HEK293 (cell line): ENCODE data around the gene SFMBT2.

Experiments used
- CTCF ChIP-seq: fragments of 450-650 bp; formaldehyde crosslinking; IDR thresholded peaks from 2 replicates; pipeline ENCODE4 v1.5.1; 2016; ENCODE audit warnings: missing biosample characterization, missing genetic modification characterization
- KLF10 ChIP-seq: fragments of 450-650 bp; IDR thresholded peaks from 2 replicates; pipeline ENCODE4 v1.5.1; 2018; ENCODE audit warnings: missing biosample characterization, mild to moderate bottlenecking, missing genetic modification characterization
- REST ChIP-seq: fragments of 450-650 bp; formaldehyde crosslinking; IDR thresholded peaks from 2 replicates; pipeline ENCODE4 v1.5.1; 2016; ENCODE audit warnings: missing biosample characterization, missing genetic modification characterization
- TSHZ1 ChIP-seq: fragments of 450-650 bp; formaldehyde crosslinking; IDR thresholded peaks from 2 replicates; pipeline ENCODE4 v1.5.1; 2016; ENCODE audit warnings: missing biosample characterization, missing genetic modification characterization, borderline replicate concordance
- YY1 ChIP-seq: fragments of 450-650 bp; formaldehyde crosslinking; IDR thresholded peaks from 2 replicates; pipeline ENCODE4 v1.5.1; 2018; ENCODE audit warnings: missing biosample characterization, missing genetic modification characterization
- ZBTB11 ChIP-seq: fragments of 450-650 bp; formaldehyde crosslinking; conservative IDR thresholded peaks from 2 replicates; pipeline ENCODE4 v1.5.1; 2016; ENCODE audit warnings: low read depth, missing biosample characterization, missing genetic modification characterization
- ZNF121 ChIP-seq: fragments of 450-650 bp; formaldehyde crosslinking; IDR thresholded peaks from 2 replicates; pipeline ENCODE4 v1.5.1; 2016; ENCODE audit warnings: missing biosample characterization, missing genetic modification characterization
- ZNF324 ChIP-seq: fragments of 450-650 bp; formaldehyde crosslinking; IDR thresholded peaks from 2 replicates; pipeline ENCODE4 v1.5.1; 2016; ENCODE audit warnings: missing biosample characterization, missing genetic modification characterization
- ZNF335 ChIP-seq: fragments of 450-650 bp; formaldehyde crosslinking; conservative IDR thresholded peaks from 2 replicates; pipeline ENCODE4 v1.5.1; 2016; ENCODE audit warnings: missing biosample characterization, missing genetic modification characterization
- ZNF423 ChIP-seq: fragments of 450-650 bp; formaldehyde crosslinking; IDR thresholded peaks from 2 replicates; pipeline ENCODE4 v1.5.1; 2016; ENCODE audit warnings: missing biosample characterization, missing genetic modification characterization
- ZNF558 ChIP-seq: fragments of 450-650 bp; formaldehyde crosslinking; IDR thresholded peaks from 2 replicates; pipeline ENCODE4 v1.5.1; 2016; ENCODE audit warnings: missing biosample characterization, missing genetic modification characterization
- ZNF791 ChIP-seq: fragments of 450-650 bp; formaldehyde crosslinking; IDR thresholded peaks from 2 replicates; pipeline ENCODE4 v1.5.1; 2016; ENCODE audit warnings: missing biosample characterization, missing genetic modification characterization
- ZNF830 ChIP-seq: fragments of 450-650 bp; IDR thresholded peaks from 2 replicates; pipeline ENCODE4 v1.5.0; 2018; ENCODE audit warnings: missing biosample characterization, missing genetic modification characterization, low read depth, mild to moderate bottlenecking, moderate library complexity
- ZSCAN4 ChIP-seq: fragments of 450-650 bp; formaldehyde crosslinking; IDR thresholded peaks from 2 replicates; pipeline ENCODE4 v1.5.1; 2017; ENCODE audit warnings: missing biosample characterization, missing genetic modification characterization

GRCh38 chr10:7417103-7417623 lies 6.3 kb upstream of the SFMBT2 start:
- TF ChIP-seq KLF10 (tag by site-specific recombination) (no peak), CTCF (tag by site-specific recombination) (no peak), ZNF791 (tag by site-specific recombination) (no peak), ZSCAN4 (no peak), ZNF121 (tag by site-specific recombination) (no peak), ZNF335 (no peak), REST (tag by site-specific recombination) (no peak), TSHZ1 (tag by site-specific recombination) (no peak), ZNF324 (tag by site-specific recombination) (no peak), YY1 (no peak), ZNF558 (no peak), ZNF830 (tag by site-specific recombination) (no peak), ZBTB11 (no peak), ZNF423 (tag by site-specific recombination) (no peak)
